NCI-H1694 (cell line): Measurements from ENCODE around the gene KCNK2.
"Not testable (repeated sequence)": the region's sequence is repeated elsewhere in the genome, so short reads cannot be mapped to it uniquely, and the experiment has no call there.

Source experiments
- DNase-seq: peaks from one replicate; lab custom pipeline; 2025; lab: John Stamatoyannopoulos, UW

Gene KCNK2

GRCh38 chr1:215151841-215152549 is 69.5 kb downstream of the KCNK2 start:
- DNase-seq = no peak

- DNase-seq = no peak
These were observed 73.7 kb downstream of the KCNK2 start for GRCh38 chr1:215156232-215156631.

GRCh38 chr1:215160351-215160750 is 77.8 kb downstream of the KCNK2 start:
- no peak for DNase-seq

GRCh38 chr1:215163144-215163543 is 80.6 kb downstream of the KCNK2 start:
- DNase-seq = not testable (repeated sequence)

GRCh38 chr1:215166886-215167285 is 84.3 kb downstream of the KCNK2 start:
- DNase-seq = no peak

GRCh38 chr1:215181518-215181917 is 99.0 kb downstream of the KCNK2 start:
- DNase-seq = peak; percentile 2

GRCh38 chr1:215185067-215185620 is 102.6 kb downstream of the KCNK2 start:
- no peak for DNase-seq

- no peak for DNase-seq
These were observed 105.9 kb downstream of the KCNK2 start for GRCh38 chr1:215188302-215188950.

- DNase-seq = no peak
These were observed 109.8 kb downstream of the KCNK2 start for GRCh38 chr1:215192306-215192705.

GRCh38 chr1:215198021-215198420 is 115.5 kb downstream of the KCNK2 start:
- no peak for DNase-seq

- DNase-seq = no peak
These were observed 117.6 kb downstream of the KCNK2 start for GRCh38 chr1:215200121-215200520.

GRCh38 chr1:215201283-215201682 is 118.7 kb downstream of the KCNK2 start:
- DNase-seq = peak; percentile 1

- no peak for DNase-seq
These were observed 120.3 kb downstream of the KCNK2 start for GRCh38 chr1:215202868-215203267.

- DNase-seq = no peak
These were observed 127.6 kb downstream of the KCNK2 start for GRCh38 chr1:215210167-215210566.

- DNase-seq = peak; percentile 4
These were observed 133.3 kb downstream of the KCNK2 start for GRCh38 chr1:215215846-215216245.

- no peak for DNase-seq
These were observed 136.8 kb downstream of the KCNK2 start for GRCh38 chr1:215219372-215219771.

- no peak for DNase-seq
These were observed 137.8 kb downstream of the KCNK2 start for GRCh38 chr1:215220346-215220745.

- DNase-seq = no peak
These were observed 144.2 kb downstream of the KCNK2 start for GRCh38 chr1:215226757-215227156.

- no peak for DNase-seq
These were observed 145.7 kb downstream of the KCNK2 start for GRCh38 chr1:215228193-215228592.

GRCh38 chr1:215241451-215241850 is 158.9 kb downstream of the KCNK2 start:
- DNase-seq = no peak

GRCh38 chr1:215243345-215244054 is 161.0 kb downstream of the KCNK2 start:
- DNase-seq = no peak

- no peak for DNase-seq
These were observed 168.4 kb downstream of the KCNK2 start for GRCh38 chr1:215250913-215251312.

- DNase-seq = no peak
These were observed 168.9 kb downstream of the KCNK2 start for GRCh38 chr1:215251428-215251827.
